Vagina (tissue), 2 donors: ENCODE results near the gene RUFY1.

ENCODE experiments used
- CTCF ChIP-seq, 3 experiments: fragments of 450-650 bp in 2 of 3; fragments of 200-600 bp in 1 of 3; sonication (generic) in 1 of 3; IDR thresholded peaks; one replicate each; pipeline ENCODE4 v1.5.1; 2017 to 2019; ENCODE audit warnings: antibody characterized with exemption in 3 of 3, mild to moderate bottlenecking in 2 of 3, moderate library complexity in 2 of 3
- POLR2A ChIP-seq, 2 donors: fragments of 450-650 bp; IDR thresholded peaks; one replicate each; pipeline ENCODE4 v1.6.1; 2017; ENCODE audit warnings: antibody characterized with exemption in 2 of 2, mild to moderate bottlenecking in 2 of 2, moderate library complexity in 2 of 2

- TF ChIP-seq CTCF (IDR thresholded peaks at IDR 0.05) (no peak), POLR2A (IDR thresholded peaks at IDR 0.05) (no peak)
These were observed 56.5 kb downstream of the RUFY1 start for GRCh38 chr5:179606910-179607159.
